ENCODE data around the gene ELP2.
A peak's percentile ranks its signal among the peaks of the same experiment; 100 is the strongest.

The ELP2 gene

DNA sequence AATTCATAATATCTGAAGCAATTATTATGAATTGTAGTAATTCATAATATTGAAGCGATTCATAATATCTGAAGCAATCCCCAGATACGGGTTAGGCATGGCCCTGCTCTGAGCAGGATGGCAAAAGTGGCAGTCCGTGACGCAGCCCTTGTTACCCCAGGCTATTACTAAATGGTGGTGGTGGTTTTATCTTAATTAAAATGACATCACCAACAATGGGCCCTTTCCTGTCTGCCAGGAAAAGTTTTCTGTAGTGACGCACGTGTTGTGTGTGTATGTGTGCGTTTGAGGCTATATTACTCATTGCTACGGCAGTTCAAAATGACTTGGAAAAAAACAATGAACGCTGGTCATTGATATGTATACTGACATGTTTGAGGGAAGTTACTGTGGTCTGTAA lies 47.0 kb downstream of the ELP2 start:
- TF ChIP-seq Cebpa-rat (IDR thresholded peaks at IDR 0.05), result no peak
- Histone ChIP-seq H3K27ac (no peak overlapping the region), H3K4me2 (no peak overlapping the region)

GRCh38 chr18:36177913-36178312 lies 48.2 kb downstream of the ELP2 start:
- Histone ChIP-seq H4K20me1 (peaks cover 0 to 15% (median 0%) of the 10 kb centered on the region in 11 experiments; a peak in 5 of 22 replicates), H3K9me3 (replicated peaks in 1 of 11) (no peaks in the 10 kb centered on the region), H3K9ac (no peak overlapping the region), H3K36me3 (peaks cover 42 to 57% (median 53%) of the 10 kb centered on the region in 11 experiments), H3K27ac (no peak overlapping the region), H3K4me3 (no peak overlapping the region), H3K4me2 (no peak overlapping the region), H3K4me1 (peaks cover 0 to 17% (median 4%) of the 10 kb centered on the region in 10 experiments; a peak in 9 of 20 replicates), H3K27me3 (no peaks in the 10 kb centered on the region)
- TF ChIP-seq Cebpa-rat (IDR thresholded peaks at IDR 0.05), result no peak

More for the DNA sequence above, 47.0 kb downstream of the ELP2 start:
- Histone ChIP-seq H3K9me3 (replicated peaks in 1 of 11) (no peaks in the 10 kb centered on the region), H3K27me3 (no peaks in the 10 kb centered on the region), H3K4me3 (no peak overlapping the region), H3K36me3 (peaks cover 54 to 69% (median 65%) of the 10 kb centered on the region in 11 experiments), H3K9ac (no peak overlapping the region), H3K4me1 (peaks cover 0 to 17% (median 4%) of the 10 kb centered on the region in 10 experiments; a peak in 9 of 20 replicates), H4K20me1 (peaks cover 0 to 18% (median 4%) of the 10 kb centered on the region in 11 experiments; a peak in 6 of 22 replicates)

DNA sequence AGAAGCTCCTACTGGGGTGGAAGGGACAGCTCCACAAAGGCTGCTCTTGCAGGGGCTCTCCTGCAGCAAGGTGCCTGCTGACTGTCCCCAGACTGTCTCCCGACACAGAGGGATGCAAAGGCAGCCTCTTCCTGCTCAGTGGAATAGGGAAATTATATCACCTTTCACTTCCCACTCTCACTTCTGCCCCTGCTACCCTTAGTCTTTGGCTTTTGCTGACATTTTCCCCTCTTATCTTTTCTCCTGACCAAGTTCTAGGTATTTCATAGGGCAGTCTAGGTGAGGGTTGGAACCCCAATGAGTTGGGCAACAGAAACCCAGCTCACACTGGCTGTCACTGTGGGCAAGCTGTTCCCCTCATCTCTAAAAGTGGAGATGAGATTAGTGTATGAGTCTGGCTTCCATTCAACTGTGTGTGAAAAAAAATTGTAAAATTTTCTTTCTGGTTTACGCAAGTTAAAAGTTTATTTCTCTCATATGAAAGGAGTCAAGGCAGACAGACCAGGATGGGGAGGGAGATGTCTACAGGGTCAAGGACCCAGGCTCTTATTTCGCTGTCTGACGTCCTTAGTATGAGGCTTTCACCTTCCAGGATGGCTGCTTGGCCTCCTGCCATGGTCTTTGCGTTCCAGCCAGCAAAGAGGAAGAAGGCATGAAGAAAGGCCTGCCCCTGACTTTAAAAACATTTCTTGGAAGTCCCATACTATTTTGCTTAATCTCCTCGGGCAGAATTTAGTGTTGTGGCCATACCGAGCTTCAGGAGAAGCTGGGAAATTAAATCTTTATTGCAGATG lies 50.1 kb downstream of the ELP2 start:
- H3K36me3 ChIP-seq, result peaks cover 26 to 38% (median 36%) of the 10 kb centered on the region in 11 experiments
- H3K27ac ChIP-seq, result peak overlapping the region in 3 of 11 experiments; percentile 8 to 20 (median 17); a peak in 2 of 22 replicates
- no peak for TF ChIP-seq Cebpa-rat (IDR thresholded peaks at IDR 0.05)
- H4K20me1 ChIP-seq, result peaks cover 0 to 9% (median 0%) of the 10 kb centered on the region in 11 experiments; a peak in 6 of 22 replicates
- H3K4me2 ChIP-seq, result peak overlapping the region in 3 of 11 experiments; percentile 31 to 55 (median 51); a peak in 6 of 22 replicates
- peaks cover 0 to 17% (median 4%) of the 10 kb centered on the region in 10 experiments; a peak in 9 of 20 replicates for H3K4me1 ChIP-seq
- H3K9ac ChIP-seq, result no peak overlapping the region; a peak in 1 of 22 replicates
- no peaks in the 10 kb centered on the region; a peak in 1 of 22 replicates for H3K27me3 ChIP-seq
- H3K4me3 ChIP-seq, result no peak overlapping the region
- no peaks in the 10 kb centered on the region for H3K9me3 ChIP-seq (replicated peaks in 1 of 11)

GRCh38 chr18:36181441-36181840 lies 51.7 kb downstream of the ELP2 start:
- H3K27ac ChIP-seq, result no peak overlapping the region
- H3K4me2 ChIP-seq, result no peak overlapping the region
- peaks cover 4 to 14% (median 11%) of the 10 kb centered on the region in 11 experiments for H3K27me3 ChIP-seq
- peaks cover 0 to 16% (median 0%) of the 10 kb centered on the region in 11 experiments; a peak in 7 of 22 replicates for H4K20me1 ChIP-seq
- H3K9me3 ChIP-seq (replicated peaks in 1 of 11), result no peaks in the 10 kb centered on the region
- peaks cover under 1 to 17% (median 6%) of the 10 kb centered on the region in 10 experiments; a peak in 14 of 20 replicates for H3K4me1 ChIP-seq
- H3K36me3 ChIP-seq, result peaks cover 9 to 21% (median 19%) of the 10 kb centered on the region in 11 experiments; a peak in 21 of 22 replicates
- TF ChIP-seq Cebpa-rat (IDR thresholded peaks at IDR 0.05), result no peak
- H3K4me3 ChIP-seq, result no peak overlapping the region
- no peak overlapping the region for H3K9ac ChIP-seq

- Histone ChIP-seq H3K27me3 (peaks cover 10 to 20% (median 17%) of the 10 kb centered on the region in 11 experiments), H4K20me1 (peaks cover 0 to 16% (median 0%) of the 10 kb centered on the region in 11 experiments; a peak in 7 of 22 replicates), H3K36me3 (peaks cover 3 to 16% (median 14%) of the 10 kb centered on the region in 11 experiments; a peak in 20 of 22 replicates), H3K4me2 (no peak overlapping the region), H3K4me1 (peaks cover 6 to 20% (median 12%) of the 10 kb centered on the region in 10 experiments; a peak in 17 of 20 replicates), H3K9me3 (replicated peaks in 1 of 11) (no peaks in the 10 kb centered on the region), H3K4me3 (no peak overlapping the region), H3K9ac (no peak overlapping the region), H3K27ac (no peak overlapping the region)
- no peak for TF ChIP-seq Cebpa-rat (IDR thresholded peaks at IDR 0.05)
Measured at GRCh38 chr18:36181898-36182506, 52.3 kb downstream of the ELP2 start.

GRCh38 chr18:36183033-36183432 lies 53.3 kb downstream of the ELP2 start:
- Histone ChIP-seq H3K36me3 (peaks cover 0 to 5% (median 3%) of the 10 kb centered on the region in 11 experiments; a peak in 13 of 22 replicates), H3K9ac (no peak overlapping the region), H4K20me1 (peaks cover 0 to 16% (median 0%) of the 10 kb centered on the region in 11 experiments; a peak in 7 of 22 replicates), H3K27me3 (peaks cover 20 to 30% (median 27%) of the 10 kb centered on the region in 11 experiments), H3K4me2 (no peak overlapping the region), H3K9me3 (replicated peaks in 1 of 11) (no peaks in the 10 kb centered on the region), H3K27ac (no peak overlapping the region), H3K4me1 (peaks cover 8 to 29% (median 20%) of the 10 kb centered on the region in 10 experiments; a peak in 18 of 20 replicates), H3K4me3 (no peak overlapping the region)
- TF ChIP-seq Cebpa-rat (IDR thresholded peaks at IDR 0.05), result no peak

DNA sequence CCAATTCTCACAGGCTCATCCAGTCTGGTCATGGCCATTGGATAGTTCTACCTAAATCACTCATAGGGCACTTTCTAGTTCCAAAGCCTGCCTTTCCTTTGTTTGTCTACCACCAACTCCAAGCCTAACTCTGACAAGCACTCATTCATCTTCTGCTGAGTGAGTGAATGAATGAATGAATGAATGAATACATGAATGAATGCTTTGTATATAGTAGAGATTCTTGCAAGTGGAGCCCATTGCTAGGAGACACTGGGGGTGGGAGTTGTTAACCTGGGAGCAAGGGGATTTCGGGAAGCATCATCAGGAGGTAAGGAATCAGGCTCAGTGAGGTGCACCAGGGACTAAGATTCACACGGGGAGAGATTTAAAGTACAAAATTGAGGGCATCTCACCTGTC lies 54.3 kb downstream of the ELP2 start:
- peaks cover 0 to 16% (median 0%) of the 10 kb centered on the region in 11 experiments; a peak in 7 of 22 replicates for H4K20me1 ChIP-seq
- H3K27ac ChIP-seq, result no peak overlapping the region
- H3K4me1 ChIP-seq, result peaks cover 8 to 29% (median 20%) of the 10 kb centered on the region in 10 experiments; a peak in 18 of 20 replicates
- H3K4me2 ChIP-seq, result no peak overlapping the region
- no peak overlapping the region for H3K4me3 ChIP-seq
- H3K36me3 ChIP-seq, result no peaks in the 10 kb centered on the region
- H3K9ac ChIP-seq, result no peak overlapping the region
- H3K27me3 ChIP-seq, result peaks cover 24 to 40% (median 37%) of the 10 kb centered on the region in 11 experiments
- H3K9me3 ChIP-seq (replicated peaks in 1 of 11), result no peaks in the 10 kb centered on the region
- no peak for TF ChIP-seq Cebpa-rat (IDR thresholded peaks at IDR 0.05)

DNA sequence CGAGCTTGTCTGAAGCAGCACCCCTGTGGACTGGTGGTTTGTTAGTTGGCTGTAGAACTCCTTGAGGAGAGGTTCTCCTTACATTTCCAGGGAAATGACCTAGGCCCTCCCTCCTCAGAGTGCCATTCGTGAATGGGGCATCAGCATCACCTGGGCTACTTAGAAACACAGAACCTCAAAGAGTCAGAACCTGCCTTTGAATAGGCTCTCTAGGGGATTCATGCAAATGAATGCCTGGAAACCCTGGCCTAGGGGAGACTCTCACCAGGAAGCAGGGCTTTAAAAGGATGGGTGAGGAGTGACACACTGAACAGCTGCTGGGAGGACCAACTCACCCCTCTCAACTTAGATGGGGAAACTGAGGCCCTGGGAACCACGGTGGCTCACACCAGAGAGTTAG lies 55.5 kb downstream of the ELP2 start:
- no peak overlapping the region for H3K4me2 ChIP-seq
- TF ChIP-seq Cebpa-rat (IDR thresholded peaks at IDR 0.05), result no peak
- peaks cover 0 to 12% (median 0%) of the 10 kb centered on the region in 11 experiments; a peak in 4 of 22 replicates for H4K20me1 ChIP-seq
- H3K9me3 ChIP-seq (replicated peaks in 1 of 11), result no peaks in the 10 kb centered on the region
- no peak overlapping the region for H3K27ac ChIP-seq
- peaks cover 24 to 46% (median 39%) of the 10 kb centered on the region in 11 experiments for H3K27me3 ChIP-seq
- no peak overlapping the region for H3K4me3 ChIP-seq
- no peaks in the 10 kb centered on the region for H3K36me3 ChIP-seq
- peaks cover 8 to 19% (median 15%) of the 10 kb centered on the region in 10 experiments; a peak in 18 of 20 replicates for H3K4me1 ChIP-seq
- no peak overlapping the region for H3K9ac ChIP-seq

Measured in BLaER1 treated with 17β-estradiol and CSF1 and Interleukin-3, amounts not matched to agents 10 nM and 100 nM (cell line).